ENCODE measurements around the gene ING3. TPM values are rescaled to one million over a fixed set of nuclear protein-coding genes. Genes with fewer than 3 reads are reported as not detected.

ING3 gene
- total and polyA plus RNA-seq, 9 of the 15 experiments (the other 6 are each of a cell fraction or from before 2014, with no cell fraction given) = 22.8 to 233 (median 50.4) TPM

- 0 out of 2 replicates have a peak, but pooled peaks have one; percentile 61 for TF ChIP-seq HNRNPL (IDR thresholded peaks at IDR 0.05; ENCODE audit: low read depth, low read length)
- TF ChIP-seq ZC3H11A (IDR thresholded peaks at IDR 0.05; ENCODE audit: low read depth, low read length) = peak; percentile 80; the same call in 1 of the 2 replicates
- no peak for TF ChIP-seq ZNF280B (CRISPR knock-in tag; IDR thresholded peaks at IDR 0.05)
- TF ChIP-seq ARID3A (IDR thresholded peaks at IDR 0.05; ENCODE audit: borderline replicate concordance, low read depth, low read length) = peak; percentile 78
- peak; percentile 71 for TF ChIP-seq PML (IDR thresholded peaks at IDR 0.05; ENCODE audit: low read length)
- TF ChIP-seq ZSCAN32 (CRISPR knock-in tag; IDR thresholded peaks at IDR 0.05) = 0 out of 2 replicates have a peak, but pooled peaks have one; percentile 44
- no peak; the same call in 1 of the 2 replicates for TF ChIP-seq ARID4B (CRISPR knock-in tag; IDR thresholded peaks at IDR 0.05)
- TF ChIP-seq NR1H2 (CRISPR knock-in tag; IDR thresholded peaks at IDR 0.05) = no peak; the same call in 1 of the 2 replicates
- TF ChIP-seq HOXB6 (CRISPR knock-in tag; IDR thresholded peaks at IDR 0.05; ENCODE audit: borderline replicate concordance) = no peak
- peak; percentile 27 to 57; a peak in 1 of 4 replicates for TF ChIP-seq SRF (CRISPR knock-in tag; IDR thresholded peaks at IDR 0.05)
- no peak for TF ChIP-seq ZBTB7A (IDR thresholded peaks at IDR 0.05; ENCODE audit: borderline replicate concordance, control insufficient read depth, low read depth, low read length)
- TF ChIP-seq ZNF41 (CRISPR knock-in tag; conservative IDR thresholded peaks at IDR 0.05) = peak; percentile 29; the same call in 1 of the 2 replicates
Measured at GRCh38 chr7:120987683-120988590, 37.4 kb downstream of the ING3 start (continued).
